Ovary (tissue), 9 donors: ENCODE measurements around the gene ARPC1A. TPM values are rescaled to one million over a fixed set of nuclear protein-coding genes. Genes with fewer than 3 reads are reported as not detected.

Experiments
- DNase-seq, 5 donors: peaks; one replicate each; pipeline ENCODE4 v3.0.0-alpha.2; 2019 to 2020
- H3K27ac ChIP-seq, 2 donors: fragments of 200-600 bp; one replicate each; pipeline versions ENCODE4 v1.5.1 to v1.8.0; 2019 to 2022
- H3K27me3 ChIP-seq: fragments of 200-600 bp; one replicate; pipeline ENCODE4 v1.8.0; 2022
- H3K36me3 ChIP-seq: fragments of 200-600 bp; sonication (generic); one replicate; pipeline ENCODE4 v1.5.1; 2019
- H3K4me1 ChIP-seq: one replicate; pipeline ENCODE4 v1.8.1; 2013; ENCODE audit warnings: mild to moderate bottlenecking, moderate library complexity; ENCODE audit not compliant: insufficient read depth
- H3K4me3 ChIP-seq: fragments of 200-600 bp; sonication (generic); one replicate; pipeline ENCODE4 v1.5.1; 2017
- H3K9me3 ChIP-seq, 2 donors: fragments of 200-600 bp in 1 of 2; sonication (generic) in 1 of 2; one replicate each; pipeline versions ENCODE4 v1.5.1 to v1.8.1; 2013 to 2019; ENCODE audit warnings: mild to moderate bottlenecking in 1 of 2, moderate library complexity in 1 of 2
- EP300 ChIP-seq: sonication (generic); formaldehyde crosslinking; IDR thresholded peaks from one replicate; pipeline ENCODE4 v1.6.1; 2017; ENCODE audit warnings: antibody characterized with exemption
- POLR2A ChIP-seq: fragments of 450-650 bp; IDR thresholded peaks from one replicate; pipeline ENCODE4 v1.6.1; 2017; ENCODE audit warnings: antibody characterized with exemption, mild to moderate bottlenecking, moderate library complexity
- WGBS, 3 donors: extraction: QIAGEN DNeasy Blood & Tissue Kit in 1 of 3; methylation state at CpG; one replicate each; pipeline versions ENCODE4 v1.1.5 to v1.1.7; 2013 to 2017; 5-methylcytosine and 5-hydroxymethylcytosine counted together
- intact Hi-C, 4 donors: fragments of 100-400 bp; cut with DNase I; formaldehyde crosslinking; loops; one replicate each; pipeline versions ENCODE4 v1.11.0 to v1.15.1; 2022 to 2023
- polyA plus RNA-seq, 2 donors: library from polyadenylated mRNA; stranded (reverse); fragments of 200-250 nt in 1 of 2; fragments of 350-450 nt in 1 of 2; fragmentation: Illumina TruSeq in 1 of 2; extraction: RNeasy Lipid Tissue Mini Kit (QIAGEN cat#74804) in 1 of 2; gene quantifications; one replicate each; pipeline ENCODE4 v1.2.3, GENCODE V29; 2013 to 2014
- total RNA-seq, 7 donors: library from RNA; depleted of rRNA in 2 of 7; stranded (reverse); fragments of >200 nt in 2 of 7; fragmentation: NEBNext Ultra II Directional in 3 of 7; extraction: Animal tissue kit (Norgen Biotek cat#: 25700) in 3 of 7; gene quantifications; one replicate each; pipeline versions ENCODE4 v1.1.0 to v1.2.4, GENCODE V29; 2016 to 2023
- TF ChIP-seq, protein P1 (sequence below), 3 donors: fragments of 450-650 bp in 2 of 3; fragments of 200-600 bp in 1 of 3; IDR thresholded peaks; one replicate each; pipeline versions ENCODE4 v1.5.1 to v1.8.0; 2016 to 2022; ENCODE audit warnings: antibody characterized with exemption in 3 of 3, mild to moderate bottlenecking in 1 of 3
- donor health status: DM: no; HTN: no; CAD: no; lungs with moderate emphysema.
- donor health status: DM: no; HTN: no; CAD: no.
- donor health status: Bipolar disorder and iron deficiency.
- donor health status: DM: yes; HTN: yes; CAD: no.
- donor health status: DM: no; HTN: no; CAD: no.
- donor health status: DM: yes; HTN: yes; CAD: no.

ARPC1A gene
- total and polyA plus RNA-seq, 9 donors, result 83.7 to 138 (median 112) TPM

DNA sequence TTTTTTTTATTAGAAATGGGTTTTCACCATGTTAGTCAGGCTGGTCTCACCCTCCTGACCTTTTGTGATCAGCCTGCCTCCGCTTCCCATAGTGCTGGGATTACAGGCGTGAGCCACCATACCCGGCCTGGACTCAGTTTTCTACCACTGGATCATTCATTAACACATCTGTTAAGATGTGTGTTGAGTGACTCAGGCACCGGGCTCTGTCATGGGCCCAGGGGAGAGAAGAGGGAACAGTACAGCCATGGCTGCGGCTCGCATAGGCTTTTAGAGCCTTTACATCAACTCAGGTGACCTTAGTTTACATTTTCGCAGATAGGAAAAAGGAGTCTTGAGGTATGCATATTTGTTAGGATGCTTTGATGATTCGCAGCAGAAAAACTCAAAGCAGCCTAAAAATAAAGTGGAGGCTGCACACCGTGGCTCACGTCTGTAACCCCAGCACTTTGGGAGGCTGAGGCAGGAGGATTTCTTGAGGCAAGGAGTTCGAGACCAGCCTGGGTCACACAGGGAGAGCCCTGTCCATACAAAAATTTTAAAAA is 45.8 kb downstream of the ARPC1A start:
- TF ChIP-seq POLR2A (no peak), EP300 (no peak)
- TF ChIP-seq, protein P1, sequence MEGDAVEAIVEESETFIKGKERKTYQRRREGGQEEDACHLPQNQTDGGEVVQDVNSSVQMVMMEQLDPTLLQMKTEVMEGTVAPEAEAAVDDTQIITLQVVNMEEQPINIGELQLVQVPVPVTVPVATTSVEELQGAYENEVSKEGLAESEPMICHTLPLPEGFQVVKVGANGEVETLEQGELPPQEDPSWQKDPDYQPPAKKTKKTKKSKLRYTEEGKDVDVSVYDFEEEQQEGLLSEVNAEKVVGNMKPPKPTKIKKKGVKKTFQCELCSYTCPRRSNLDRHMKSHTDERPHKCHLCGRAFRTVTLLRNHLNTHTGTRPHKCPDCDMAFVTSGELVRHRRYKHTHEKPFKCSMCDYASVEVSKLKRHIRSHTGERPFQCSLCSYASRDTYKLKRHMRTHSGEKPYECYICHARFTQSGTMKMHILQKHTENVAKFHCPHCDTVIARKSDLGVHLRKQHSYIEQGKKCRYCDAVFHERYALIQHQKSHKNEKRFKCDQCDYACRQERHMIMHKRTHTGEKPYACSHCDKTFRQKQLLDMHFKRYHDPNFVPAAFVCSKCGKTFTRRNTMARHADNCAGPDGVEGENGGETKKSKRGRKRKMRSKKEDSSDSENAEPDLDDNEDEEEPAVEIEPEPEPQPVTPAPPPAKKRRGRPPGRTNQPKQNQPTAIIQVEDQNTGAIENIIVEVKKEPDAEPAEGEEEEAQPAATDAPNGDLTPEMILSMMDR (IDR thresholded peaks at IDR 0.05), result no peak
- Histone ChIP-seq H3K27ac (no peak overlapping the region), H3K9me3 (no peaks in the 10 kb centered on the region), H3K27me3 (no peaks in the 10 kb centered on the region), H3K4me3 (no peak overlapping the region), H3K4me1 (peaks cover 5% of the 10 kb centered on the region), H3K36me3 (no peaks in the 10 kb centered on the region)
- intact Hi-C loops, result no loop called here
- WGBS, 3 donors, result 85 to 87% (median 86%) methylated on average over 11 of the region's 11 CpGs
- DNase-seq, result no peak

DNA sequence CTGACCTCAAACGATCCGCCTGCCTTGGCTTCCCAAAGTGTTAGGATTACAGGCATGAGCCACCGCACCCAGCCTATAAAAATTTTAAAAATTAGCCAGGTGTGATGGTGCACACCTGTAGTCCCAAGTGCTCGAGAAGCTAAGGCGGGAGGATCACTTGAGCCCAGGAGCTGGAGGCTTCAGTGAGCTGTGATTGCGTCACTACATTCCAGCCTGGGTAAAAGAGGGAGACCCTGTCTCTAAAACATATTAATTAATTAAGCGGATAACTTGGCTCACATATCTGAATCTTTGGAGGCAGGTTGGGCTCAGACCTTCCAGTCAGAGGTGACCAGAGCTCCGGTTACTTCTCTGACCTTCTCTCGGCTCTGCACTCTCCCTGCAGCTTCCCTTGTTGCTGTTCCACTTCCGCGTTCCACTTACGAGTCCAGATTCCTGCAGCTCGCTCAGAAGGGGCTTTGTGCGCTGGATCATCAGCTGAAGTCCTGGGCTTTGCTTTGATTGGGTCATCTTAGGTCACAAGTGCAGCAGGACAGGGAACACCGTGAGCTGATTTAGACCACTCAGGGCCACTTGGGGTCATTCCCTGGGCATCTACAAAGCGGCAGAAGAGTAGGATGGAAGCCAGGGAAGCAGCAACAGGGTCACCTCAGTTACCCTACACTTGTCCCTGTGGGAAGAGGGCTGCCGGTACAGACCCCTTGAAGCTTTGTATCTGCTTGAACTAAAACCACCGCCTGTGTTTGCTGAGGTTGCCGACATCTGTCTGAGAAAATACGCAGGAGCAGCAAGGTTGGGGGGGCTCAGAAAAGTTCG is 46.8 kb downstream of the ARPC1A start:
- no peaks in the 10 kb centered on the region for H3K36me3 ChIP-seq
- peaks cover 5% of the 10 kb centered on the region for H3K4me1 ChIP-seq
- peak in 2 of 5 donors; percentile 42 to 63 for DNase-seq
- intact Hi-C loops, result no loop called here
- H3K9me3 ChIP-seq, result no peaks in the 10 kb centered on the region
- H3K27me3 ChIP-seq, result no peaks in the 10 kb centered on the region
- H3K4me3 ChIP-seq, result peak overlapping the region; percentile 13
- peak overlapping the region in 1 of 2 donors; percentile 16 for H3K27ac ChIP-seq
- WGBS, 3 donors, result 30 to 45% (median 37%) methylated on average over 21 of the region's 21 CpGs
- TF ChIP-seq, protein P1 (IDR thresholded peaks at IDR 0.05), result no peak
- TF ChIP-seq EP300 (no peak), POLR2A (no peak)

DNA sequence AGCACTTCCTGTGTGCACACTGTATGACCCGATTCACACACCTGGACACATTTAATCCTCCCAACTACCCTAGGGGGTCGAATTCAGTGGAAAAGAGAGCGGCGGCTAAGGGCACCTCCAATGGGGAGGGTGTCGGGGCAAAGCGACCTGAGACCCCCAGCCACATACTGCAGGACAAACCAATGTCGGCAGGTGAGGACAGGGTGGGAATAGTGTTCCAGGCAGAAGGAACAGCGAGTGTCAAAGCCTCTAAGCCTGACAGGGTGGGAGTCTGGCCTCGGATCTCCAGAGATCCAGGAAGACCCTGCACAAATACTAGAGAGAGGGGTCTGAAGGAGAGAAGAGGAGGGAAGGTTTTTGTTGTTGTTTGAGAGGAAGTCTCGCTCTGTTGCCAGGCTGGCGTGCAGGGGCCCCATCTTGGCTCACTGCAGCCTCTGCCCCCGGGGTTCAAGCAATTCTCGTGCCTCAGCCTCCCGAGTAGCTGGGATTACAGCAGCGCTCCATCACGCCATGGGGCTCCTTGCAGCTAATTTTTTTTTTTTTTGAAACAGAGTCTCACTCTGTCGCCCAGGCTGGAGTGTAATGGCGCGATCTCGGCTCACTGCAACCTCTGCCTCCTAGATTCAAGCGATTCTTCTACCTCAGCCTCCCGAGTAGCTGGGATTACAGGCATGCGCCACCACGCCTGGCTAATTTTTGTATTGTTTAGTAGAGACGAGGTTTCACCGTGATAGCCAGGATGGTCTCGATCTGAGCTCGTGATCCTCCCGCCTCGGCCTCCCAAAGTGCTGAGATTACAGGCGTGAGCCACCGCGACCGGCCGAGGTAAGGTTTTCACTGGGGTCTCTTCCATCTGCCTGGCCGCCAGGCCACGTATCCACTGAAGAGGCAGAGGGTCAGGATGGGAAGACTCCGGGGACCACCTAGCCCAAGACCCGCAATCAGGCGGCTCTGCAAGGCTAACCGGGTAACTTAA is 47.7 kb downstream of the ARPC1A start:
- WGBS, 3 donors, result 85 to 89% (median 88%) methylated on average over 41 of the region's 41 CpGs
- H3K27ac ChIP-seq, result peak overlapping the region in 1 of 2 donors; percentile 56
- H3K9me3 ChIP-seq, result no peaks in the 10 kb centered on the region
- no peaks in the 10 kb centered on the region for H3K36me3 ChIP-seq
- intact Hi-C loops, result no loop called here
- peaks cover 5% of the 10 kb centered on the region for H3K4me1 ChIP-seq
- no peak overlapping the region for H3K4me3 ChIP-seq
- DNase-seq, result no peak
- no peaks in the 10 kb centered on the region for H3K27me3 ChIP-seq
- TF ChIP-seq, protein P1 (IDR thresholded peaks at IDR 0.05), result no peak
- TF ChIP-seq EP300, result no peak
- no peak for TF ChIP-seq POLR2A
